Measurements from ENCODE around the gene PDZRN3.

DNA sequence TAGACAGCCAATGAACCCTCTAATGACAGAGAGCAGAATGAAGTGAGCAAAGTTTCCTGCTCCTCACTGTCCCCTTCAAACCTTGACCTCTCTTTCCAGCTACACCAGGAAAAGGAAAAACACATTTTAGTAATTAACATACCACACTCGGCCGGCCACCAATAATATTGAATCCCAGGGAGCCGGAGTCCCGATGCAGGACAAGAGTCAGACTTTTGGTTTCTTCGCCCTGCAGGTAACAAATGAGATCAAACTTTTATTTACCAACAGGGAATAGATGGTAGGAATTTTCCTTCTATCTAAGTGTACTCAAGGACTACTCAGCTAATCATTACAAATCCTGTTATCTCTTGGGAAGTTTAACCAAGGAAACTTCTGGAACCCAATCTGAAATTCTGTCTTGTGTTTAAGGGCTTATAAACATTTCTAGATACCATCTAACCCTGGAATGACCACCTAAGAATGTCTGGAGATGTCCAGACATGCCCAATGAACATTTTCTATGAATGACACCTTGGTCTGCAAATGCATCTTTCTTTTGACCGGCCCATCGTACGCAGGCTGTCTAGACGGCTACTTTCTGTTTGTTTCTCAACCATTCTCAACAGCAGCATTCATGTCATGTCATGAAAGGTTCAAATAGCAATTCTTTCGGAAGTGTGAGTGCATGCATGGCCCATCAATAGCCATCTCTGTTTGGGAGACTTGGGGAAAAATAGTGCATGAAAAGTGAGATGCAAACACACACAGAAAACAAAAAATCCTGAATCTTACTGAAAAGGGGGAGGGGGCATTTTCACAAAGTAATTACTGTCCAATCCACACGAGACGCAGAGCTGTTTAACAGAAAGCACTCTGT lies 16.1 kb downstream of the PDZRN3 start:
- TF ChIP-seq, protein P1, sequence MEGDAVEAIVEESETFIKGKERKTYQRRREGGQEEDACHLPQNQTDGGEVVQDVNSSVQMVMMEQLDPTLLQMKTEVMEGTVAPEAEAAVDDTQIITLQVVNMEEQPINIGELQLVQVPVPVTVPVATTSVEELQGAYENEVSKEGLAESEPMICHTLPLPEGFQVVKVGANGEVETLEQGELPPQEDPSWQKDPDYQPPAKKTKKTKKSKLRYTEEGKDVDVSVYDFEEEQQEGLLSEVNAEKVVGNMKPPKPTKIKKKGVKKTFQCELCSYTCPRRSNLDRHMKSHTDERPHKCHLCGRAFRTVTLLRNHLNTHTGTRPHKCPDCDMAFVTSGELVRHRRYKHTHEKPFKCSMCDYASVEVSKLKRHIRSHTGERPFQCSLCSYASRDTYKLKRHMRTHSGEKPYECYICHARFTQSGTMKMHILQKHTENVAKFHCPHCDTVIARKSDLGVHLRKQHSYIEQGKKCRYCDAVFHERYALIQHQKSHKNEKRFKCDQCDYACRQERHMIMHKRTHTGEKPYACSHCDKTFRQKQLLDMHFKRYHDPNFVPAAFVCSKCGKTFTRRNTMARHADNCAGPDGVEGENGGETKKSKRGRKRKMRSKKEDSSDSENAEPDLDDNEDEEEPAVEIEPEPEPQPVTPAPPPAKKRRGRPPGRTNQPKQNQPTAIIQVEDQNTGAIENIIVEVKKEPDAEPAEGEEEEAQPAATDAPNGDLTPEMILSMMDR (IDR thresholded peaks at IDR 0.05): no peak
- no peak for TF ChIP-seq POLR2AphosphoS5 (IDR thresholded peaks at IDR 0.05; ENCODE audit: insufficient read depth in 1 of 2, low read depth in 1 of 2)
- TF ChIP-seq POLR2A (IDR thresholded peaks at IDR 0.05): no peak
